Activated CD4-positive, alpha-beta T cell treated with anti-CD3 and anti-CD28 coated beads for 36 hours (primary cell): Measurements from ENCODE around the gene TRIM74. TPM values are rescaled to one million over a fixed set of nuclear protein-coding genes. Genes with fewer than 3 reads are reported as not detected.
"Not testable (repeated sequence)": the region's sequence is repeated elsewhere in the genome, so short reads cannot be mapped to it uniquely, and the experiment has no call there.

Source experiments
- ATAC-seq: fragments of 200-7000 bp; cut with Tn5 transposase; one replicate; pipeline ENCODE4 v1.10.0; 2021; ENCODE audit warnings: mild to moderate bottlenecking, moderate library complexity
- CTCF ChIA-PET: fragments of 350-600 bp; sonication (Branson Sonifier 250); formaldehyde crosslinking; loops from one replicate; lab custom pipeline; 2021; ENCODE audit warnings: antibody characterized with exemption; lab: Charles Lee
- POLR2A ChIA-PET: fragments of 350-600 bp; sonication (Branson Sonifier 250); formaldehyde crosslinking; loops from one replicate; lab custom pipeline; 2021; ENCODE audit warnings: antibody characterized with exemption, inconsistent platforms; lab: Charles Lee
- DNase-seq: peaks from one replicate; pipeline ENCODE4 v3.0.0-alpha.2; 2020
- H3K27ac Mint-ChIP-seq: one replicate; pipeline ENCODE4 v1.8.0; 2021; ENCODE audit warnings: mixed read lengths
- H3K27me3 Mint-ChIP-seq: one replicate; pipeline ENCODE4 v1.8.0; 2021; ENCODE audit warnings: mixed read lengths
- H3K36me3 Mint-ChIP-seq: one replicate; pipeline ENCODE4 v1.8.0; 2021; ENCODE audit warnings: low read depth, mixed read lengths
- H3K4me1 Mint-ChIP-seq: one replicate; pipeline ENCODE4 v1.8.0; 2021; ENCODE audit warnings: mixed read lengths
- H3K4me3 Mint-ChIP-seq: one replicate; pipeline ENCODE4 v1.8.0; 2021; ENCODE audit warnings: mild to moderate bottlenecking, moderate library complexity, mixed read lengths
- H3K9me3 Mint-ChIP-seq: one replicate; pipeline ENCODE4 v1.8.0; 2021; ENCODE audit warnings: low read depth, mixed read lengths
- intact Hi-C, 2 experiments: fragments of 100-400 bp; cut with DNase I in 1 of 2; cut with micrococcal nuclease in 1 of 2; formaldehyde crosslinking; loops; one replicate each; pipeline versions ENCODE4 v1.14.2 to v1.15.1; 2022 to 2024; cut with DNase I, micrococcal nuclease
- total RNA-seq, 2 experiments: library from RNA; stranded (reverse); gene quantifications; one replicate each; pipeline ENCODE4 v1.2.3, GENCODE V29; 2021

The TRIM74 gene
- total RNA-seq, 2 experiments from 2014 or later: 0.40 to 0.66 TPM

GRCh38 chr7:72975656-72976286, 6.5 kb upstream of the TRIM74 start:
- H3K4me1 Mint-ChIP-seq, intact Hi-C loops, H3K27ac Mint-ChIP-seq, H3K27me3 Mint-ChIP-seq, DNase-seq, H3K9me3 Mint-ChIP-seq, POLR2A ChIA-PET, H3K4me3 Mint-ChIP-seq, CTCF ChIA-PET, ATAC-seq, H3K36me3 Mint-ChIP-seq: not testable (repeated sequence)

- H3K9me3 Mint-ChIP-seq, CTCF ChIA-PET, intact Hi-C loops: not testable (repeated sequence)
These were observed 5.5 kb upstream of the TRIM74 start for GRCh38 chr7:72974781-72975180.

DNA sequence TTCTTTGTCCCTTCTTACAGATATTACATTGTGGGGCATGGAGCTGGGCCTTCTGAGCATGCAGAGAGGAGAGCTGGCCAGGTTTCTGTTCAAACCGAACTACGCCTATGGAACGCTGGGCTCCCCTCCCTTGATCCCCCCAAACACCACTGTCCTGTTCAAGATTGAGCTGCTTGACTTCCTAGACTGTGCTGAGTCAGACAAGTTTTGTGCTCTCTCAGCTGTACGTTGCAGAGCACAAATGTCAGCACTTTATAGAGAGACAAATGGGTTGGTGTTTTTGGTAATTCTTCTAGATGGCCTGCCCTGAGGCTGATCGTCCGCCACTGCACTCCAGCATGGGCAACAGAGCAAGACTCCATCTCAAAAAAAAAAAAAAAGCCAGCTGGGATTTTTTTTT, 2.2 kb upstream of the TRIM74 start:
- H3K9me3 Mint-ChIP-seq, H3K27me3 Mint-ChIP-seq, H3K36me3 Mint-ChIP-seq, H3K4me3 Mint-ChIP-seq, CTCF ChIA-PET, POLR2A ChIA-PET, DNase-seq, H3K27ac Mint-ChIP-seq, intact Hi-C loops, ATAC-seq, H3K4me1 Mint-ChIP-seq: not testable (repeated sequence)

More at GRCh38 chr7:72974781-72975180, 5.5 kb upstream of the TRIM74 start:
- H3K27ac Mint-ChIP-seq, H3K36me3 Mint-ChIP-seq, H3K4me1 Mint-ChIP-seq, ATAC-seq, H3K4me3 Mint-ChIP-seq, POLR2A ChIA-PET, DNase-seq, H3K27me3 Mint-ChIP-seq: not testable (repeated sequence)

- H3K4me3 Mint-ChIP-seq, CTCF ChIA-PET, ATAC-seq, H3K27ac Mint-ChIP-seq, H3K9me3 Mint-ChIP-seq, H3K27me3 Mint-ChIP-seq, H3K36me3 Mint-ChIP-seq, H3K4me1 Mint-ChIP-seq, intact Hi-C loops, DNase-seq, POLR2A ChIA-PET: not testable (repeated sequence)
These were observed 422 bp upstream of the TRIM74 start for GRCh38 chr7:72969688-72970087.

- H3K27ac Mint-ChIP-seq, H3K36me3 Mint-ChIP-seq, H3K4me1 Mint-ChIP-seq: not testable (repeated sequence)
These were observed 2.4 kb downstream of the TRIM74 start for GRCh38 chr7:72966892-72967291.

GRCh38 chr7:72965186-72965975, 3.9 kb downstream of the TRIM74 start:
- POLR2A ChIA-PET, CTCF ChIA-PET, intact Hi-C loops, H3K27me3 Mint-ChIP-seq, DNase-seq, H3K4me3 Mint-ChIP-seq, H3K9me3 Mint-ChIP-seq, H3K4me1 Mint-ChIP-seq, H3K36me3 Mint-ChIP-seq, H3K27ac Mint-ChIP-seq: not testable (repeated sequence)
- peak; percentile 84 for ATAC-seq

More at GRCh38 chr7:72966892-72967291, 2.4 kb downstream of the TRIM74 start:
- DNase-seq, H3K4me3 Mint-ChIP-seq, H3K9me3 Mint-ChIP-seq, POLR2A ChIA-PET, CTCF ChIA-PET, H3K27me3 Mint-ChIP-seq, intact Hi-C loops, ATAC-seq: not testable (repeated sequence)

DNA sequence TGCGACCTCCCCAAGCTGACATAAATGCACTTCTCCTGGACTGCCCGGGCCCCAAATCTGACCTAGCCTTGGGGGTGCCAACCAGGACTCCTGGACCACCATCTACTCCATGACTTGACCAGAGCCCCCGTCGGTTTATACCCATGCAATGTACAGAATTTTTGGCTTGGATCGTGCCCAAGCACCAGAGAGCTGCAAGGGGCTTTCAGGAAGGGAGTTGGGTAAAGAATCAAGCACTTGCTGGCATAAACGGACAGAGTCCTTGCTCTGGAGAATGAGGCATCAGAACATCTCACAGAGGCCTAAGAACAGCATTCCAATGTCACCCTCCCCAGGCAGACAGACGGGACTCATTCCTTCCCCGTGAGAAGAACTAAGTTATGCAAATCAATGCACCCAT, 6.2 kb downstream of the TRIM74 start:
- H3K9me3 Mint-ChIP-seq, POLR2A ChIA-PET, H3K4me3 Mint-ChIP-seq, H3K4me1 Mint-ChIP-seq, H3K36me3 Mint-ChIP-seq, DNase-seq, ATAC-seq, H3K27ac Mint-ChIP-seq, CTCF ChIA-PET, intact Hi-C loops, H3K27me3 Mint-ChIP-seq: not testable (repeated sequence)

- CTCF ChIA-PET, intact Hi-C loops, DNase-seq, ATAC-seq, H3K27ac Mint-ChIP-seq, H3K9me3 Mint-ChIP-seq, H3K36me3 Mint-ChIP-seq, H3K27me3 Mint-ChIP-seq, H3K4me3 Mint-ChIP-seq, H3K4me1 Mint-ChIP-seq, POLR2A ChIA-PET: not testable (repeated sequence)
These were observed 8.0 kb downstream of the TRIM74 start for GRCh38 chr7:72961346-72961650.

GRCh38 chr7:72960626-72961345, 8.5 kb downstream of the TRIM74 start:
- H3K4me3 Mint-ChIP-seq, ATAC-seq, H3K36me3 Mint-ChIP-seq, H3K4me1 Mint-ChIP-seq, H3K27me3 Mint-ChIP-seq, intact Hi-C loops, H3K27ac Mint-ChIP-seq, POLR2A ChIA-PET, H3K9me3 Mint-ChIP-seq, DNase-seq, CTCF ChIA-PET: not testable (repeated sequence)

GRCh38 chr7:72960029-72960428, 9.2 kb downstream of the TRIM74 start:
- intact Hi-C loops, H3K9me3 Mint-ChIP-seq, DNase-seq: not testable (repeated sequence)

DNA sequence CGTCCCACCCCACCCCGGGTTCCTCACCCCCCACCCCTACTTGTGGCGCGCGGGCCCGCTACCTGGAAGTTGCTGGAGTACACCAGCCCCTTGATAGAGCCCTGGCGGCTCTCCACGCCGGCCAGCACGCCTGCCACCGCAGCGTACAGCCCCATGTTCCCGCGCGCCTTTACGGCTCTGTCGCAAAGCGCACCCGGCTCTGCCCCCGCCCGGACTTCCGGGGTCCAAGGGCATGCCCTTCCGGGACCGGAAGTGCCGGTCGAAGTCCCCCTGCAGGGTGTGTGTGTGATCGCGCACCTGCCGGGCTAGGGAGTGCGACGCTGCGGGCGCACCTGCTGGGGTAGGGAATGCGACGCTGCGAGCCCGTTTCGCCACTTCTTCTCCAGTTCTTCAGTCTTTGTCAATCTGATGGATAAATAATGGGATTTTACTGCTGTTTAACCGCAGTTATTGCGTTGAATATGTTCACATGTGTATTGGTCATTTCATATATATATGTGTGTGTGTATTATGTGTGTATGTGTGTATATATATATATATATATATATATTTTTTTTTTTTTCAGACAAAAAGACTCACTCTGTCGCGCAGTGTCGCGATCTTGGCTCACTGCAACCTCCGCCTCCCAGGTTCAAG, 14.6 kb downstream of the TRIM74 start:
- POLR2A ChIA-PET, intact Hi-C loops, DNase-seq, H3K4me1 Mint-ChIP-seq, H3K27me3 Mint-ChIP-seq, H3K9me3 Mint-ChIP-seq, CTCF ChIA-PET, H3K36me3 Mint-ChIP-seq: not testable (repeated sequence)
- Mint-ChIP-seq H3K4me3 (peak overlapping the region; percentile 60), H3K27ac (peak overlapping the region; percentile 63)
- peak; percentile 94 for ATAC-seq

More at GRCh38 chr7:72960029-72960428, 9.2 kb downstream of the TRIM74 start:
- H3K27me3 Mint-ChIP-seq, POLR2A ChIA-PET, CTCF ChIA-PET, ATAC-seq, H3K4me1 Mint-ChIP-seq, H3K36me3 Mint-ChIP-seq, H3K27ac Mint-ChIP-seq, H3K4me3 Mint-ChIP-seq: not testable (repeated sequence)
